ENCODE results near the gene SH3RF1.

- TF ChIP-seq, protein P1, sequence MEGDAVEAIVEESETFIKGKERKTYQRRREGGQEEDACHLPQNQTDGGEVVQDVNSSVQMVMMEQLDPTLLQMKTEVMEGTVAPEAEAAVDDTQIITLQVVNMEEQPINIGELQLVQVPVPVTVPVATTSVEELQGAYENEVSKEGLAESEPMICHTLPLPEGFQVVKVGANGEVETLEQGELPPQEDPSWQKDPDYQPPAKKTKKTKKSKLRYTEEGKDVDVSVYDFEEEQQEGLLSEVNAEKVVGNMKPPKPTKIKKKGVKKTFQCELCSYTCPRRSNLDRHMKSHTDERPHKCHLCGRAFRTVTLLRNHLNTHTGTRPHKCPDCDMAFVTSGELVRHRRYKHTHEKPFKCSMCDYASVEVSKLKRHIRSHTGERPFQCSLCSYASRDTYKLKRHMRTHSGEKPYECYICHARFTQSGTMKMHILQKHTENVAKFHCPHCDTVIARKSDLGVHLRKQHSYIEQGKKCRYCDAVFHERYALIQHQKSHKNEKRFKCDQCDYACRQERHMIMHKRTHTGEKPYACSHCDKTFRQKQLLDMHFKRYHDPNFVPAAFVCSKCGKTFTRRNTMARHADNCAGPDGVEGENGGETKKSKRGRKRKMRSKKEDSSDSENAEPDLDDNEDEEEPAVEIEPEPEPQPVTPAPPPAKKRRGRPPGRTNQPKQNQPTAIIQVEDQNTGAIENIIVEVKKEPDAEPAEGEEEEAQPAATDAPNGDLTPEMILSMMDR (IDR thresholded peaks at IDR 0.05) = no peak
- TF ChIP-seq POLR2AphosphoS5 (IDR thresholded peaks at IDR 0.05) (no peak), POLR2A (IDR thresholded peaks at IDR 0.05) (no peak)
These were observed 154.4 kb downstream of the SH3RF1 start for GRCh38 chr4:169116270-169116901.
